Erythroblast (primary cell): ENCODE data around the gene VPS33B.

Experiments used
- GATA1 ChIP-seq: IDR thresholded peaks from 2 replicates; pipeline ENCODE4 v1.6.1; 2011; ENCODE audit warnings: low read depth, mild to moderate bottlenecking, control low read depth, low read length, moderate library complexity
- POLR2A ChIP-seq: IDR thresholded peaks from 2 replicates; pipeline ENCODE4 v1.6.1; 2011; ENCODE audit warnings: mild to moderate bottlenecking, low read length

- no peak for TF ChIP-seq POLR2A
- TF ChIP-seq GATA1 = no peak
These were observed 64.6 kb downstream of the VPS33B start for GRCh38 chr15:90957791-90958190.
